Astrocyte (in vitro differentiated cells and primary cell): ENCODE results near the gene APBB3.

Source experiments
- CTCF ChIP-seq: IDR thresholded peaks from 2 replicates; pipeline ENCODE4 v1.5.1; 2011; ENCODE audit warnings: low read depth, mild to moderate bottlenecking, inconsistent platforms, low read length, moderate library complexity; ENCODE audit not compliant: insufficient read depth
- EZH2 ChIP-seq: IDR thresholded peaks from 2 replicates; pipeline ENCODE4 v1.6.1; 2012; ENCODE audit warnings: mild to moderate bottlenecking, low read length, inconsistent platforms; ENCODE audit not compliant: insufficient read depth

- TF ChIP-seq CTCF (no peak), EZH2 (no peak)
Measured at GRCh38 chr5:140565780-140566095, 1.3 kb upstream of the APBB3 start.
